WTC11 (cell line): ENCODE results near the gene NECTIN3. TPM values are rescaled to one million over a fixed set of nuclear protein-coding genes. Genes with fewer than 3 reads are reported as not detected.

Experiments
- ATAC-seq: fragments of 200-7000 bp; cut with Tn5 transposase; 2 replicates; pipeline ENCODE4 v1.10.0; 2021; ENCODE audit warnings: mild to moderate bottlenecking, moderate library complexity
- CTCF ChIA-PET: fragments of 300-600 bp; sonication (Branson Sonifier 250); formaldehyde crosslinking; loops from one replicate; lab custom pipeline; 2021; ENCODE audit warnings: antibody characterized with exemption; lab: Charles Lee
- POLR2A ChIA-PET: fragments of 350-600 bp; sonication (Branson Sonifier 250); formaldehyde crosslinking; loops from one replicate; lab custom pipeline; 2021; ENCODE audit warnings: antibody characterized with exemption; lab: Charles Lee
- DNase-seq: peaks from one replicate; pipeline ENCODE4 v3.0.0; 2021; ENCODE audit warnings: low spot score
- H3K27ac Mint-ChIP-seq: 2 replicates; pipeline ENCODE4 v1.8.0; 2021; ENCODE audit warnings: mixed read lengths
- H3K27me3 Mint-ChIP-seq: 2 replicates; pipeline ENCODE4 v1.8.0; 2021; ENCODE audit warnings: low read depth, mild to moderate bottlenecking, moderate library complexity, mixed read lengths
- H3K36me3 Mint-ChIP-seq: 2 replicates; pipeline ENCODE4 v1.8.0; 2021; ENCODE audit warnings: mixed read lengths
- H3K4me1 Mint-ChIP-seq: 2 replicates; pipeline ENCODE4 v1.8.0; 2022; ENCODE audit warnings: mixed read lengths
- H3K4me3 Mint-ChIP-seq: 2 replicates; pipeline ENCODE4 v1.8.0; 2021; ENCODE audit warnings: mild to moderate bottlenecking, moderate library complexity, mixed read lengths
- H3K9me3 Mint-ChIP-seq: 2 replicates; pipeline ENCODE4 v1.8.0; 2021; ENCODE audit warnings: mixed read lengths
- ATF2 ChIP-seq: sonication (generic); formaldehyde crosslinking; IDR thresholded peaks from 2 replicates; pipeline ENCODE4 v1.8.1; 2022; ENCODE audit warnings: low read depth, missing genetic modification reagents, borderline replicate concordance
- CREB1 ChIP-seq: sonication (generic); formaldehyde crosslinking; IDR thresholded peaks from 2 replicates; pipeline ENCODE4 v1.8.0; 2023; ENCODE audit warnings: mild to moderate bottlenecking, missing genetic modification reagents
- GABPB1 ChIP-seq: sonication (generic); formaldehyde crosslinking; IDR thresholded peaks from 2 replicates; pipeline ENCODE4 v1.8.1; 2023; ENCODE audit warnings: mild to moderate bottlenecking, missing genetic modification reagents
- GRHL2 ChIP-seq: fragments of 250-450 bp; sonication (Bioruptor Pico); IDR thresholded peaks from 2 replicates; pipeline ENCODE4 v1.8.0; 2022; ENCODE audit warnings: mild to moderate bottlenecking, moderate library complexity; ENCODE audit not compliant: insufficient replicate concordance, severe bottlenecking
- GTF2I ChIP-seq: fragments of 250-450 bp; sonication (Bioruptor Pico); conservative IDR thresholded peaks from 2 replicates; pipeline ENCODE4 v1.4.0; 2021; ENCODE audit warnings: mild to moderate bottlenecking
- JAZF1 ChIP-seq: fragments of 250-450 bp; sonication (Bioruptor Pico); IDR thresholded peaks from 2 replicates; pipeline ENCODE4 v1.9.0; 2021; ENCODE audit warnings: moderate library complexity, mild to moderate bottlenecking, inconsistent platforms
- JUN ChIP-seq: sonication (generic); formaldehyde crosslinking; IDR thresholded peaks from 2 replicates; pipeline ENCODE4 v1.8.0; 2023; ENCODE audit warnings: mild to moderate bottlenecking, missing genetic modification reagents
- MAX ChIP-seq: sonication (generic); formaldehyde crosslinking; IDR thresholded peaks from 2 replicates; pipeline ENCODE4 v1.8.0; 2022; ENCODE audit warnings: mild to moderate bottlenecking, missing genetic modification reagents
- MLX ChIP-seq: sonication (generic); formaldehyde crosslinking; IDR thresholded peaks from 2 replicates; pipeline ENCODE4 v1.8.1; 2023; ENCODE audit warnings: mild to moderate bottlenecking, missing genetic modification reagents, moderate library complexity
- MXD4 ChIP-seq: fragments of 250-450 bp; sonication (Bioruptor Pico); IDR thresholded peaks from 2 replicates; pipeline ENCODE4 v1.8.0; 2021; ENCODE audit warnings: mild to moderate bottlenecking, moderate library complexity, borderline replicate concordance
- NFE2L1 ChIP-seq: sonication (generic); formaldehyde crosslinking; IDR thresholded peaks from 2 replicates; pipeline ENCODE4 v1.8.1; 2023; ENCODE audit warnings: missing genetic modification reagents
- NFYB ChIP-seq: sonication (generic); formaldehyde crosslinking; conservative IDR thresholded peaks from 2 replicates; pipeline ENCODE4 v1.8.0; 2022; ENCODE audit warnings: low read depth, missing genetic modification reagents
- PRDM15 ChIP-seq: sonication (generic); formaldehyde crosslinking; IDR thresholded peaks from 2 replicates; pipeline ENCODE4 v1.8.0; 2022; ENCODE audit warnings: missing genetic modification reagents
- RELA ChIP-seq: sonication (generic); formaldehyde crosslinking; IDR thresholded peaks from 2 replicates; pipeline ENCODE4 v1.8.1; 2022; ENCODE audit warnings: missing genetic modification reagents, mild to moderate bottlenecking, borderline replicate concordance
- TEAD1 ChIP-seq: sonication (generic); formaldehyde crosslinking; IDR thresholded peaks from 2 replicates; pipeline ENCODE4 v1.8.0; 2022; ENCODE audit warnings: mild to moderate bottlenecking, missing genetic modification reagents
- TP53 ChIP-seq: sonication (generic); formaldehyde crosslinking; IDR thresholded peaks from 2 replicates; pipeline ENCODE4 v1.8.1; 2023; ENCODE audit warnings: mild to moderate bottlenecking, missing genetic modification reagents
- USF1 ChIP-seq: sonication (generic); formaldehyde crosslinking; IDR thresholded peaks from 2 replicates; pipeline ENCODE4 v1.8.0; 2022; ENCODE audit warnings: mild to moderate bottlenecking, missing genetic modification reagents
- USF2 ChIP-seq: sonication (generic); formaldehyde crosslinking; IDR thresholded peaks from 2 replicates; pipeline ENCODE4 v1.8.1; 2023; ENCODE audit warnings: mild to moderate bottlenecking, missing genetic modification reagents, moderate library complexity
- ZNF121 ChIP-seq: sonication (generic); formaldehyde crosslinking; IDR thresholded peaks from 2 replicates; pipeline ENCODE4 v1.8.0; 2023; ENCODE audit warnings: missing genetic modification reagents
- ZNF396 ChIP-seq: fragments of 250-450 bp; sonication (Bioruptor Pico); IDR thresholded peaks from 2 replicates; pipeline ENCODE4 v1.8.0; 2021; ENCODE audit warnings: mild to moderate bottlenecking, moderate library complexity, borderline replicate concordance
- total RNA-seq: library from RNA; stranded (reverse); gene quantifications from 3 replicates; pipeline ENCODE4 v1.2.3, GENCODE V29; 2021

The NECTIN3 gene
- total RNA-seq, 1 experiment from 2014 or later = 24.8 TPM

GRCh38 chr3:111134302-111134701 lies 62.7 kb downstream of the NECTIN3 start:
- Mint-ChIP-seq H3K4me1 (no peaks in the 10 kb centered on the region; the same call in 1 of the 2 replicates), H3K9me3 (no peaks in the 10 kb centered on the region), H3K27me3 (no peaks in the 10 kb centered on the region), H3K27ac (no peak overlapping the region), H3K4me3 (no peak overlapping the region), H3K36me3 (peaks cover 3% of the 10 kb centered on the region; the same call in 1 of the 2 replicates)
- DNase-seq (no peak), ATAC-seq (no peak)
- ChIA-PET CTCF (no interaction called here), POLR2A (no interaction called here)
- TF ChIP-seq USF1 (CRISPR knock-in tag) (no peak), JAZF1 (no peak), TP53 (no peak), JUN (CRISPR knock-in tag) (no peak), ZNF121 (CRISPR knock-in tag) (no peak), NFYB (CRISPR knock-in tag) (no peak), RELA (CRISPR knock-in tag) (no peak), MXD4 (no peak), MAX (CRISPR knock-in tag) (no peak), PRDM15 (CRISPR knock-in tag) (no peak), GRHL2 (CRISPR knock-in tag) (no peak), CREB1 (no peak), USF2 (no peak), NFE2L1 (no peak), ZNF396 (CRISPR knock-in tag) (no peak), ATF2 (CRISPR knock-in tag) (no peak), GABPB1 (CRISPR knock-in tag) (no peak), GTF2I (CRISPR knock-in tag) (no peak)

- no peaks in the 10 kb centered on the region for H3K9me3 Mint-ChIP-seq
- no peak overlapping the region for H3K27ac Mint-ChIP-seq
- no peak for DNase-seq
- peak; percentile 98 for ATAC-seq
- no peak overlapping the region for H3K4me3 Mint-ChIP-seq
- peaks cover 20% of the 10 kb centered on the region for H3K4me1 Mint-ChIP-seq
- TF ChIP-seq TEAD1 (CRISPR knock-in tag) (peak; percentile 41; the same call in 1 of the 2 replicates), MLX (CRISPR knock-in tag) (no peak)
- ChIA-PET CTCF (no interaction called here), POLR2A (no interaction called here)
- peaks cover 14% of the 10 kb centered on the region for H3K36me3 Mint-ChIP-seq
- no peaks in the 10 kb centered on the region for H3K27me3 Mint-ChIP-seq
Observed at GRCh38 chr3:111151438-111151837, 79.8 kb downstream of the NECTIN3 start.
